ENCODE measurements around the gene ASTN2. TPM values are rescaled to one million over a fixed set of nuclear protein-coding genes. Genes with fewer than 3 reads are reported as not detected.

The ASTN2 gene
- total and polyA plus RNA-seq, 2 experiments from 2014 or later: 7.0 to 24.6 TPM

- ATAC-seq (peak; percentile 97), DNase-seq (ENCODE audit: low spot score) (peak; percentile 97)
- peaks cover 4% of the 10 kb centered on the region for H3K27me3 Mint-ChIP-seq (ENCODE audit: insufficient read depth, low read depth, poor library complexity)
- peaks cover 6% of the 10 kb centered on the region; the same call in 2 of the 3 replicates for H3K36me3 Mint-ChIP-seq (ENCODE audit: low read depth)
- peaks cover 10% of the 10 kb centered on the region; the same call in 1 of the 2 replicates for H3K9me2 ChIP-seq (ENCODE audit: insufficient read depth)
- peaks cover 29% of the 10 kb centered on the region for H3K4me1 ChIP-seq (ENCODE audit: insufficient read depth)
- peak overlapping the region; percentile 56 for H3K4me2 ChIP-seq
- H3K27ac ChIP-seq (ENCODE audit: low read depth): peak overlapping the region; percentile 99
- no peaks in the 10 kb centered on the region for H3K79me2 ChIP-seq (replicated peaks; ENCODE audit: insufficient read depth)
- no peaks in the 10 kb centered on the region for H3K36me3 ChIP-seq (ENCODE audit: insufficient read depth)
- peak overlapping the region; percentile 34 for H3K4me3 ChIP-seq
- no peaks in the 10 kb centered on the region for H3K9me3 Mint-ChIP-seq
- no peak overlapping the region for H2AFZ ChIP-seq
- no peak for TF ChIP-seq EZH2phosphoT487 (IDR thresholded peaks at IDR 0.05; ENCODE audit: unreplicated experiment)
- TF ChIP-seq JUNB (IDR thresholded peaks at IDR 0.05; ENCODE audit: unreplicated experiment): no peak
- peak; percentile 81 for TF ChIP-seq NANOG (IDR thresholded peaks at IDR 0.05; ENCODE audit: borderline replicate concordance)
- TF ChIP-seq ZNF462 (CRISPR knock-in tag; IDR thresholded peaks at IDR 0.05): peak; percentile 88
- H4K20me1 ChIP-seq (replicated peaks; ENCODE audit: insufficient read depth): no peaks in the 10 kb centered on the region
- H3F3A ChIP-seq (replicated peaks; ENCODE audit: low read depth): peaks cover 3% of the 10 kb centered on the region; the same call in 1 of the 2 replicates
- no peaks in the 10 kb centered on the region for H3K27me3 ChIP-seq (ENCODE audit: insufficient read depth)
- peaks cover 51% of the 10 kb centered on the region for H3K4me1 Mint-ChIP-seq
- peak overlapping the region; percentile 91 for H3K27ac Mint-ChIP-seq
- H3K4me3 Mint-ChIP-seq: peak overlapping the region; percentile 44
Measured at GRCh38 chr9:116471093-116471906, 943.6 kb downstream of the ASTN2 start.

Measured in GM23338 (cell line).